SK-N-SH (cell line): ENCODE measurements around the gene MARF1. TPM values are rescaled to one million over a fixed set of nuclear protein-coding genes. Genes with fewer than 3 reads are reported as not detected.

Experiments
- CTCF ChIA-PET: fragments of 300-600, 350-600 bp; formaldehyde crosslinking; extraction: SDS; loops from one replicate; lab custom pipeline; 2021; lab: Yijun Ruan, JAX
- POLR2A ChIA-PET: fragments of 350-600 bp; sonication (Branson Sonifier 250); formaldehyde crosslinking; extraction: SDS; loops from one replicate; lab custom pipeline; 2020; ENCODE audit warnings: antibody characterized with exemption, inconsistent platforms; lab: Yijun Ruan, JAX
- DNase-seq: peaks from one replicate; pipeline ENCODE4 v3.0.0; 2012
- H2AFZ ChIP-seq: fragments of 200-600 bp; sonication (generic); 2 replicates; pipeline ENCODE4 v1.8.1; 2016; ENCODE audit warnings: antibody characterized with exemption, mild to moderate bottlenecking, low read depth
- H3F3A ChIP-seq: fragments of 200-600 bp; sonication (generic); replicated peaks from 2 replicates; pipeline ENCODE3; 2016; ENCODE audit warnings: antibody characterized with exemption, mild to moderate bottlenecking; ENCODE audit not compliant: insufficient read depth
- H3K27ac ChIP-seq, 2 experiments: fragments of 200-500 bp in 1 of 2; fragments of 200-600 bp in 1 of 2; sonication (Bioruptor generic) in 1 of 2; sonication (generic), shearing (Covaris generic) in 1 of 2; 2 replicates each; pipeline versions ENCODE4 v1.5.1 to v1.6.1; 2014 to 2016; ENCODE audit warnings: low read depth in 2 of 2, inconsistent platforms in 1 of 2, low read length in 1 of 2, mild to moderate bottlenecking in 1 of 2, mixed read lengths in 1 of 2
- H3K27me3 ChIP-seq: fragments of 200-600 bp; sonication (generic), shearing (Covaris generic); 2 replicates; pipeline ENCODE4 v1.6.1; 2016; ENCODE audit warnings: mixed run types; ENCODE audit not compliant: insufficient read depth
- H3K36me3 ChIP-seq, 2 experiments: fragments of 200-500 bp in 1 of 2; fragments of 200-600 bp in 1 of 2; sonication (Bioruptor generic) in 1 of 2; sonication (generic) in 1 of 2; replicated peaks in 1 of 2; 2 replicates each; pipeline versions ENCODE3 to v1.5.1; 2014 to 2016; ENCODE audit warnings: low read length in 1 of 2, mild to moderate bottlenecking in 1 of 2; ENCODE audit not compliant: insufficient read depth in 2 of 2, control insufficient read depth in 1 of 2
- H3K4me1 ChIP-seq, 2 experiments: fragments of 200-500 bp in 1 of 2; fragments of 200-600 bp in 1 of 2; sonication (Bioruptor generic) in 1 of 2; sonication (generic), shearing (Covaris generic) in 1 of 2; 2 replicates each; pipeline versions ENCODE4 v1.5.1 to v1.6.1; 2014 to 2016; ENCODE audit warnings: low read depth in 1 of 2, low read length in 1 of 2, mixed run types in 1 of 2; ENCODE audit not compliant: insufficient read depth in 2 of 2, control insufficient read depth in 1 of 2
- H3K4me2 ChIP-seq: fragments of 200-600 bp; sonication (generic), shearing (Covaris generic); 2 replicates; pipeline ENCODE4 v1.6.1; 2017; ENCODE audit warnings: mixed run types
- H3K4me3 ChIP-seq, 2 experiments: fragments of 200-500 bp in 1 of 2; fragments of 200-600 bp in 1 of 2; sonication (Bioruptor generic) in 1 of 2; sonication (generic), shearing (Covaris generic) in 1 of 2; 2 replicates each; pipeline versions ENCODE4 v1.5.1 to v1.8.1; 2014 to 2016; ENCODE audit warnings: low read depth in 2 of 2, inconsistent platforms in 1 of 2, low read length in 1 of 2, mild to moderate bottlenecking in 1 of 2, mixed read lengths in 1 of 2, moderate library complexity in 1 of 2
- H3K79me2 ChIP-seq: fragments of 200-600 bp; sonication (generic); 2 replicates; pipeline ENCODE4 v1.8.1; 2017; ENCODE audit warnings: mild to moderate bottlenecking; ENCODE audit not compliant: insufficient read depth
- H3K9ac ChIP-seq: fragments of 200-600 bp; sonication (generic); 2 replicates; pipeline ENCODE4 v1.6.1; 2017; ENCODE audit warnings: mixed run types
- H3K9me2 ChIP-seq: fragments of 200-600 bp; sonication (generic); 2 replicates; pipeline ENCODE4 v1.6.1; 2017; ENCODE audit warnings: mixed run types
- H3K9me3 ChIP-seq: fragments of 200-600 bp; sonication (generic); 2 replicates; pipeline ENCODE4 v1.6.1; 2017; ENCODE audit warnings: mixed run types, mild to moderate bottlenecking, moderate library complexity
- H4K20me1 ChIP-seq: fragments of 200-600 bp; sonication (generic); 2 replicates; pipeline ENCODE4 v1.6.1; 2017; ENCODE audit warnings: mild to moderate bottlenecking, mixed run types; ENCODE audit not compliant: insufficient read depth
- CTCF ChIP-seq: fragments of 200-600 bp; sonication (generic); IDR thresholded peaks from 2 replicates; pipeline ENCODE4 v1.6.1; 2017; ENCODE audit warnings: antibody characterized with exemption, mild to moderate bottlenecking, moderate library complexity
- ELF1 ChIP-seq: IDR thresholded peaks from 2 replicates; pipeline ENCODE4 v1.4.0; 2012
- EZH2phosphoT487 ChIP-seq: fragments of 200-600 bp; sonication (generic); IDR thresholded peaks from 2 replicates; pipeline ENCODE4 v1.6.1; 2017; ENCODE audit warnings: low read depth, mixed run types, mild to moderate bottlenecking, antibody characterized with exemption, moderate library complexity, borderline replicate concordance
- GATA2 ChIP-seq: sonication (generic); formaldehyde crosslinking; IDR thresholded peaks from 2 replicates; pipeline ENCODE4 v1.5.0; 2020; ENCODE audit warnings: mild to moderate bottlenecking, missing genetic modification reagents
- JUND ChIP-seq: IDR thresholded peaks from 2 replicates; pipeline ENCODE4 v1.4.0; 2012
- POLR2AphosphoS5 ChIP-seq: IDR thresholded peaks from 2 replicates; pipeline ENCODE4 v1.6.1; 2012; ENCODE audit warnings: low read depth, low read length
- REST ChIP-seq: IDR thresholded peaks from 2 replicates; pipeline ENCODE4 v1.6.1; 2012; ENCODE audit warnings: mild to moderate bottlenecking, low read depth, low read length, moderate library complexity
- SMC3 ChIP-seq: IDR thresholded peaks from 2 replicates; pipeline ENCODE4 v1.6.1; 2012; ENCODE audit warnings: low read depth, low read length, improper control_type of control experiment
- TCF12 ChIP-seq: IDR thresholded peaks from 2 replicates; pipeline ENCODE4 v1.4.0; 2012
- ZBTB33 ChIP-seq: IDR thresholded peaks from 2 replicates; pipeline ENCODE4 v1.4.0; 2012; ENCODE audit warnings: low read depth, borderline replicate concordance
- WGBS: methylation state at CpG from one replicate; pipeline ENCODE4 v1.1.6; 2017; ENCODE audit warnings: low lambda C conversion rate; 5-methylcytosine and 5-hydroxymethylcytosine counted together
- polyA plus RNA-seq, 3 experiments: library from polyadenylated mRNA; depleted of rRNA; stranded (reverse); fragments of >200 nt; gene quantifications; 2 replicates each; pipeline ENCODE4 v1.2.3, GENCODE V29; 2012

Gene MARF1
- polyA plus RNA-seq, 1 of the 3 experiments (the other 2 are of a cell fraction), result 10.3 TPM

GRCh38 chr16:15660203-15660601 lies 17.2 kb upstream of the MARF1 start:
- H3F3A ChIP-seq, result no peaks in the 10 kb centered on the region
- CTCF ChIA-PET, result interaction anchor here (1.2 kb wide), 1 partner anchor 17 kb away, joined by 3 read pairs; the partner anchor contains the start of gene MARF1
- no peaks in the 10 kb centered on the region for H3K27me3 ChIP-seq
- H3K36me3 ChIP-seq, result peaks cover 0 to 6% of the 10 kb centered on the region in 2 experiments
- no peak overlapping the region for H3K4me3 ChIP-seq
- TF ChIP-seq EZH2phosphoT487, result no peak
- no peak for TF ChIP-seq JUND
- no peak for TF ChIP-seq TCF12
- H3K4me2 ChIP-seq, result no peak overlapping the region
- no peak for DNase-seq
- H2AFZ ChIP-seq, result no peak overlapping the region
- POLR2A ChIA-PET, result no interaction called here
- H3K79me2 ChIP-seq, result peaks cover 97% of the 10 kb centered on the region
- 91% methylated on average over 3 of the region's 5 CpGs for WGBS
- H4K20me1 ChIP-seq, result peaks cover 4% of the 10 kb centered on the region; the same call in 1 of the 2 replicates
- H3K27ac ChIP-seq, result no peak overlapping the region
- H3K9ac ChIP-seq, result no peak overlapping the region
- no peaks in the 10 kb centered on the region for H3K4me1 ChIP-seq
- no peaks in the 10 kb centered on the region for H3K9me3 ChIP-seq
- no peaks in the 10 kb centered on the region for H3K9me2 ChIP-seq

- ChIA-PET CTCF (interaction anchor here (1.0 kb wide), 1 partner anchor 45 kb away, joined by 3 read pairs; no protein-coding TSS in a partner anchor), POLR2A (no interaction called here)
- no peak overlapping the region for H3K27ac ChIP-seq
- H3K27me3 ChIP-seq, result no peaks in the 10 kb centered on the region
- no peaks in the 10 kb centered on the region for H3K9me2 ChIP-seq
- H3K4me3 ChIP-seq, result no peak overlapping the region
- no peaks in the 10 kb centered on the region for H3K4me1 ChIP-seq
- H3K36me3 ChIP-seq, result no peaks in the 10 kb centered on the region
- H2AFZ ChIP-seq, result no peak overlapping the region
- peaks cover 18% of the 10 kb centered on the region; the same call in 1 of the 2 replicates for H4K20me1 ChIP-seq
- H3F3A ChIP-seq, result no peaks in the 10 kb centered on the region
- no peak overlapping the region for H3K4me2 ChIP-seq
- WGBS, result 96% methylated on average over 5 of the region's 5 CpGs
- no peak for DNase-seq
- no peaks in the 10 kb centered on the region for H3K9me3 ChIP-seq
- no peak for TF ChIP-seq SMC3
- no peak for TF ChIP-seq EZH2phosphoT487
- TF ChIP-seq ZBTB33, result no peak
- TF ChIP-seq, all 33 proteins: peak for 0
- Histone ChIP-seq H3K79me2 (peaks cover 100% of the 10 kb centered on the region), H3K9ac (no peak overlapping the region)
Measured at GRCh38 chr16:15658556-15658955, 15.6 kb upstream of the MARF1 start.

GRCh38 chr16:15658149-15658548 lies 15.2 kb upstream of the MARF1 start:
- H3F3A ChIP-seq, result peaks cover 2% of the 10 kb centered on the region
- peaks cover 100% of the 10 kb centered on the region for H3K79me2 ChIP-seq
- H3K9me2 ChIP-seq, result no peaks in the 10 kb centered on the region
- H4K20me1 ChIP-seq, result peaks cover 18% of the 10 kb centered on the region; the same call in 1 of the 2 replicates
- WGBS, result 100% methylated on average over 3 of the region's 6 CpGs
- H3K27me3 ChIP-seq, result no peaks in the 10 kb centered on the region
- ChIA-PET POLR2A (no interaction called here), CTCF (interaction anchor here (1.0 kb wide), 1 partner anchor 45 kb away, joined by 3 read pairs; no protein-coding TSS in a partner anchor)
- no peak overlapping the region for H3K9ac ChIP-seq
- H3K4me2 ChIP-seq, result no peak overlapping the region
- H3K4me3 ChIP-seq, result no peak overlapping the region
- no peak overlapping the region for H2AFZ ChIP-seq
- no peaks in the 10 kb centered on the region for H3K9me3 ChIP-seq
- no peak for TF ChIP-seq CTCF
- TF ChIP-seq JUND, result no peak
- TF ChIP-seq TCF12, result no peak
- TF ChIP-seq ELF1, result no peak
- TF ChIP-seq POLR2AphosphoS5, result no peak
- no peak for TF ChIP-seq GATA2
- no peak for TF ChIP-seq REST
- TF ChIP-seq, all 33 proteins: peak for 0
- H3K4me1 ChIP-seq, result no peaks in the 10 kb centered on the region
- DNase-seq, result no peak
- no peaks in the 10 kb centered on the region for H3K36me3 ChIP-seq
- no peak overlapping the region for H3K27ac ChIP-seq
